ENCODE results near the gene LARGE1. TPM values are rescaled to one million over a fixed set of nuclear protein-coding genes. Genes with fewer than 3 reads are reported as not detected.
"Not testable (repeated sequence)": the region's sequence is repeated elsewhere in the genome, so short reads cannot be mapped to it uniquely, and the experiment has no call there.

The LARGE1 gene
- total RNA-seq, 1 experiment from 2014 or later, result 30.7 TPM

- Histone ChIP-seq H3K36me3 (replicated peaks; ENCODE audit: control insufficient read depth, insufficient read depth, low read length) (no peaks in the 10 kb centered on the region), H3K4me3 (ENCODE audit: insufficient read depth, low read depth, low read length) (no peak overlapping the region), H3K27me3 (ENCODE audit: control insufficient read depth, insufficient read depth, low read length) (no peaks in the 10 kb centered on the region)
- DNase-seq, result no peak
Observed at GRCh38 chr22:33865996-33866395, 54.3 kb downstream of the LARGE1 start.

GRCh38 chr22:33865248-33865647 lies 55.0 kb downstream of the LARGE1 start:
- Histone ChIP-seq H3K4me3 (ENCODE audit: insufficient read depth, low read depth, low read length) (no peak overlapping the region), H3K36me3 (replicated peaks; ENCODE audit: control insufficient read depth, insufficient read depth, low read length) (no peaks in the 10 kb centered on the region), H3K27me3 (ENCODE audit: control insufficient read depth, insufficient read depth, low read length) (no peaks in the 10 kb centered on the region)
- no peak for DNase-seq

- Histone ChIP-seq H3K36me3 (replicated peaks; ENCODE audit: control insufficient read depth, insufficient read depth, low read length) (no peaks in the 10 kb centered on the region), H3K4me3 (ENCODE audit: insufficient read depth, low read depth, low read length) (no peak overlapping the region), H3K27me3 (ENCODE audit: control insufficient read depth, insufficient read depth, low read length) (no peaks in the 10 kb centered on the region)
- DNase-seq, result no peak
Observed at GRCh38 chr22:33864723-33865130, 55.5 kb downstream of the LARGE1 start.

GRCh38 chr22:33861216-33861875 lies 58.9 kb downstream of the LARGE1 start:
- no peak overlapping the region for H3K4me3 ChIP-seq (ENCODE audit: insufficient read depth, low read depth, low read length)
- DNase-seq, result no peak
- no peaks in the 10 kb centered on the region for H3K27me3 ChIP-seq (ENCODE audit: control insufficient read depth, insufficient read depth, low read length)
- no peaks in the 10 kb centered on the region for H3K36me3 ChIP-seq (replicated peaks; ENCODE audit: control insufficient read depth, insufficient read depth, low read length)

GRCh38 chr22:33860386-33860785 lies 59.9 kb downstream of the LARGE1 start:
- Histone ChIP-seq H3K4me3 (ENCODE audit: insufficient read depth, low read depth, low read length) (no peak overlapping the region), H3K27me3 (ENCODE audit: control insufficient read depth, insufficient read depth, low read length) (no peaks in the 10 kb centered on the region), H3K36me3 (replicated peaks; ENCODE audit: control insufficient read depth, insufficient read depth, low read length) (no peaks in the 10 kb centered on the region)
- DNase-seq, result no peak

- no peaks in the 10 kb centered on the region for H3K27me3 ChIP-seq (ENCODE audit: control insufficient read depth, insufficient read depth, low read length)
Observed at GRCh38 chr22:33859311-33859710, 61.0 kb downstream of the LARGE1 start.

GRCh38 chr22:33858653-33859052 lies 61.6 kb downstream of the LARGE1 start:
- DNase-seq; H3K4me3 ChIP-seq (ENCODE audit: insufficient read depth, low read depth, low read length); H3K36me3 ChIP-seq (replicated peaks; ENCODE audit: control insufficient read depth, insufficient read depth, low read length); H3K27me3 ChIP-seq (ENCODE audit: control insufficient read depth, insufficient read depth, low read length): not testable (repeated sequence)

More at GRCh38 chr22:33859311-33859710, 61.0 kb downstream of the LARGE1 start:
- no peak for DNase-seq
- Histone ChIP-seq H3K36me3 (replicated peaks; ENCODE audit: control insufficient read depth, insufficient read depth, low read length) (no peaks in the 10 kb centered on the region), H3K4me3 (ENCODE audit: insufficient read depth, low read depth, low read length) (no peak overlapping the region)

- H3K36me3 ChIP-seq (replicated peaks; ENCODE audit: control insufficient read depth, insufficient read depth, low read length); H3K27me3 ChIP-seq (ENCODE audit: control insufficient read depth, insufficient read depth, low read length); DNase-seq; H3K4me3 ChIP-seq (ENCODE audit: insufficient read depth, low read depth, low read length): not testable (repeated sequence)
Observed at GRCh38 chr22:33857767-33858166, 62.5 kb downstream of the LARGE1 start.

- no peak for DNase-seq
- no peak overlapping the region for H3K4me3 ChIP-seq (ENCODE audit: insufficient read depth, low read depth, low read length)
- H3K27me3 ChIP-seq (ENCODE audit: control insufficient read depth, insufficient read depth, low read length), result no peaks in the 10 kb centered on the region
- no peaks in the 10 kb centered on the region for H3K36me3 ChIP-seq (replicated peaks; ENCODE audit: control insufficient read depth, insufficient read depth, low read length)
Observed at GRCh38 chr22:33854724-33855123, 65.6 kb downstream of the LARGE1 start.

- H3K36me3 ChIP-seq (replicated peaks; ENCODE audit: control insufficient read depth, insufficient read depth, low read length), result no peaks in the 10 kb centered on the region
- H3K4me3 ChIP-seq (ENCODE audit: insufficient read depth, low read depth, low read length), result no peak overlapping the region
- no peaks in the 10 kb centered on the region for H3K27me3 ChIP-seq (ENCODE audit: control insufficient read depth, insufficient read depth, low read length)
- peak; percentile 57 for DNase-seq
Observed at GRCh38 chr22:33853200-33854097, 66.8 kb downstream of the LARGE1 start.

- Histone ChIP-seq H3K4me3 (ENCODE audit: insufficient read depth, low read depth, low read length) (no peak overlapping the region), H3K36me3 (replicated peaks; ENCODE audit: control insufficient read depth, insufficient read depth, low read length) (no peaks in the 10 kb centered on the region), H3K27me3 (ENCODE audit: control insufficient read depth, insufficient read depth, low read length) (no peaks in the 10 kb centered on the region)
- no peak for DNase-seq
Observed at GRCh38 chr22:33851821-33852384, 68.4 kb downstream of the LARGE1 start.

- H3K36me3 ChIP-seq (replicated peaks; ENCODE audit: control insufficient read depth, insufficient read depth, low read length), result no peaks in the 10 kb centered on the region
- no peaks in the 10 kb centered on the region for H3K27me3 ChIP-seq (ENCODE audit: control insufficient read depth, insufficient read depth, low read length)
- DNase-seq, result no peak
- H3K4me3 ChIP-seq (ENCODE audit: insufficient read depth, low read depth, low read length), result no peak overlapping the region
Observed at GRCh38 chr22:33851240-33851639, 69.0 kb downstream of the LARGE1 start.

GRCh38 chr22:33850724-33851123 lies 69.6 kb downstream of the LARGE1 start:
- Histone ChIP-seq H3K27me3 (ENCODE audit: control insufficient read depth, insufficient read depth, low read length) (no peaks in the 10 kb centered on the region), H3K4me3 (ENCODE audit: insufficient read depth, low read depth, low read length) (no peak overlapping the region), H3K36me3 (replicated peaks; ENCODE audit: control insufficient read depth, insufficient read depth, low read length) (no peaks in the 10 kb centered on the region)
- DNase-seq, result peak; percentile 64

GRCh38 chr22:33850193-33850592 lies 70.1 kb downstream of the LARGE1 start:
- Histone ChIP-seq H3K36me3 (replicated peaks; ENCODE audit: control insufficient read depth, insufficient read depth, low read length) (no peaks in the 10 kb centered on the region), H3K27me3 (ENCODE audit: control insufficient read depth, insufficient read depth, low read length) (no peaks in the 10 kb centered on the region), H3K4me3 (ENCODE audit: insufficient read depth, low read depth, low read length) (no peak overlapping the region)
- DNase-seq, result no peak

- Histone ChIP-seq H3K36me3 (replicated peaks; ENCODE audit: control insufficient read depth, insufficient read depth, low read length) (no peaks in the 10 kb centered on the region), H3K27me3 (ENCODE audit: control insufficient read depth, insufficient read depth, low read length) (no peaks in the 10 kb centered on the region), H3K4me3 (ENCODE audit: insufficient read depth, low read depth, low read length) (no peak overlapping the region)
- DNase-seq, result no peak
Observed at GRCh38 chr22:33848251-33848650, 72.0 kb downstream of the LARGE1 start.

Measured in H7 (cell line).